K562 (cell line): ENCODE data around the gene JMJD1C. TPM values are rescaled to one million over a fixed set of nuclear protein-coding genes. Genes with fewer than 3 reads are reported as not detected.
"Not testable (repeated sequence)": the region's sequence is repeated elsewhere in the genome, so short reads cannot be mapped to it uniquely, and the experiment has no call there.

ENCODE experiments used
- ATAC-seq: fragments of 200-7000 bp; cut with Tn5 transposase; 3 replicates; pipeline ENCODE4 v1.9.1; 2020; ENCODE audit warnings: moderate library complexity
- BruUV-seq: library from RNA; stranded (reverse); fragments of 400-500 nt; replicated peaks from 2 replicates; lab custom pipeline; 2021; lab: Mats Ljungman, UMichigan
- CTCF ChIA-PET: fragments of 300-600 bp; formaldehyde crosslinking; extraction: SDS; loops from one replicate; lab custom pipeline; 2021; ENCODE audit warnings: low intra/inter-chr PET ratio; lab: Yijun Ruan, JAX
- POLR2A ChIA-PET: fragments of 300-600, 350-650 bp; sonication (Branson Sonifier 250); formaldehyde crosslinking; extraction: SDS; loops from one replicate; lab custom pipeline; 2021; ENCODE audit warnings: antibody characterized with exemption, inconsistent platforms; lab: Yijun Ruan, JAX
- DNase-seq, 4 experiments: peaks; one replicate each; pipeline versions ENCODE4 v3.0.0 to v3.0.0-alpha.2; 2011 to 2018; ENCODE audit warnings: low spot score in 3 of 4, mixed read lengths in 3 of 4; ENCODE audit errors: extremely low read depth in 1 of 4
- FAIRE-seq: peaks from 2 replicates; lab custom pipeline; 2011; peaks lifted over from hg19 to GRCh38; lab: Jason Lieb, UNC
- H2AFZ ChIP-seq: 2 replicates; pipeline ENCODE4 v1.6.0; 2011; ENCODE audit warnings: low read depth, low read length, control low read depth, inconsistent platforms
- H3K27ac ChIP-seq: fragments of 200-600 bp; 3 replicates; pipeline ENCODE4 v1.8.0; 2011; ENCODE audit warnings: low read depth, mild to moderate bottlenecking, control low read depth, inconsistent platforms, low read length, moderate library complexity, mixed read lengths; ENCODE audit errors: extremely low read depth
- H3K27me3 ChIP-seq, 2 experiments: fragments of 300-600 bp in 1 of 2; 2 replicates in 1 of 2; 3 replicates in 1 of 2; pipeline versions ENCODE4 v1.6.0 to v1.8.0; 2011; ENCODE audit warnings: inconsistent platforms in 2 of 2, low read length in 2 of 2, mild to moderate bottlenecking in 1 of 2, mixed read lengths in 1 of 2, moderate library complexity in 1 of 2; ENCODE audit not compliant: control insufficient read depth in 2 of 2, insufficient read depth in 2 of 2
- H3K36me3 ChIP-seq: fragments of 300-600 bp; 3 replicates; pipeline ENCODE4 v1.8.0; 2011; ENCODE audit warnings: mild to moderate bottlenecking, low read length, inconsistent platforms; ENCODE audit not compliant: control insufficient read depth, insufficient read depth
- H3K4me1 ChIP-seq, 2 experiments: fragments of 200-600 bp in 1 of 2; replicated peaks in 1 of 2; 2 replicates in 1 of 2; 3 replicates in 1 of 2; pipeline versions ENCODE4 v1.5.1 to v1.8.0; 2011; ENCODE audit warnings: inconsistent platforms in 2 of 2, low read length in 2 of 2, mild to moderate bottlenecking in 1 of 2, mixed read lengths in 1 of 2, moderate library complexity in 1 of 2; ENCODE audit not compliant: control insufficient read depth in 2 of 2, insufficient read depth in 2 of 2
- H3K4me2 ChIP-seq: 2 replicates; pipeline ENCODE4 v1.6.1; 2011; ENCODE audit warnings: low read length, control low read depth, inconsistent platforms, mixed read lengths; ENCODE audit not compliant: insufficient read depth
- H3K4me3 ChIP-seq: fragments of 200-600 bp; sonication (generic), shearing (Covaris generic); 2 replicates; pipeline ENCODE4 v1.5.1; 2016; ENCODE audit warnings: control low read depth, inconsistent platforms
- H3K79me2 ChIP-seq: fragments of 200-600 bp; 3 replicates; pipeline ENCODE4 v1.8.0; 2011; ENCODE audit warnings: low read length, inconsistent platforms; ENCODE audit not compliant: control insufficient read depth, insufficient read depth
- H3K9ac ChIP-seq, 2 experiments: 2 replicates each; pipeline versions ENCODE4 v1.6.0 to v1.6.1; 2011; ENCODE audit warnings: low read depth in 2 of 2, low read length in 2 of 2, control low read depth in 1 of 2, inconsistent platforms in 1 of 2, mild to moderate bottlenecking in 1 of 2, mixed read lengths in 1 of 2; ENCODE audit not compliant: insufficient read depth in 1 of 2
- H3K9me1 ChIP-seq: one replicate; pipeline ENCODE4 v1.6.0; 2011; ENCODE audit warnings: inconsistent platforms, mild to moderate bottlenecking, low read length, moderate library complexity; ENCODE audit not compliant: control insufficient read depth, insufficient read depth
- H3K9me3 ChIP-seq: replicated peaks from 2 replicates; pipeline ENCODE4 v1.5.1; 2011; ENCODE audit warnings: low read depth, low read length, inconsistent platforms; ENCODE audit not compliant: control insufficient read depth, insufficient read depth
- H4K20me1 ChIP-seq: replicated peaks from 2 replicates; pipeline ENCODE4 v1.6.1; 2011; ENCODE audit warnings: low read length, inconsistent platforms, mixed read lengths; ENCODE audit not compliant: control insufficient read depth, insufficient read depth
- CEBPB ChIP-seq: fragments of 450-650 bp; IDR thresholded peaks from 2 replicates; pipeline ENCODE4 v1.6.1; 2016; ENCODE audit warnings: missing genetic modification characterization, missing compliant biosample characterization
- KHSRP ChIP-seq: fragments of 450-650 bp; IDR thresholded peaks from 2 replicates; pipeline ENCODE4 v1.6.1; 2017
- SMAD1 ChIP-seq: fragments of 150-350 bp; IDR thresholded peaks from 2 replicates; pipeline ENCODE4 v1.6.1; 2014; ENCODE audit warnings: low read length, low read depth; ENCODE audit not compliant: partially characterized antibody
- ZC3H4 ChIP-seq: sonication (generic); formaldehyde crosslinking; IDR thresholded peaks from 2 replicates; pipeline ENCODE4 v1.9.0; 2021; ENCODE audit warnings: missing genetic modification reagents, borderline replicate concordance
- WGBS: fragments of 100-300 bp; shearing (Covaris generic); methylation state at CpG from one replicate; pipeline ENCODE4 v1.1.6; 2016; ENCODE audit warnings: low coverage, mixed read lengths; ENCODE audit not compliant: insufficient coverage; ENCODE audit errors: missing lambda C conversion rate; 5-methylcytosine and 5-hydroxymethylcytosine counted together
- in situ Hi-C: fragments of 300-500 bp; cut with MboI; formaldehyde crosslinking; loops from 4 replicates; pipeline ENCODE4 v1.15.0; 2018; ENCODE audit warnings: inconsistent platforms, mixed read lengths
- intact Hi-C: fragments of 100-400 bp; cut with micrococcal nuclease; formaldehyde crosslinking; loops from 2 replicates; pipeline ENCODE4 v1.14.2; 2022
- polyA plus RNA-seq, 8 experiments: library from polyadenylated mRNA; depleted of rRNA in 4 of 8; stranded (reverse) in 5 of 8; unstranded in 3 of 8; fragments of >200 nt; fragmentation: Nextera tagmentation in 2 of 8; fragmentation: Illumina TruSeq in 1 of 8; extraction: Ambion mirVana in 2 of 8; extraction: Trizol in 1 of 8; gene quantifications; 2 replicates each; pipeline versions ENCODE4 v1.2.1 to v1.2.3, GENCODE V29; 2011 to 2014; ENCODE audit warnings: inconsistent platforms in 1 of 8, missing spikeins in 1 of 8
- total RNA-seq, 7 experiments: library from RNA; depleted of rRNA in 6 of 7; stranded (reverse); fragments of >200 nt in 6 of 7; fragmentation: Illumina TruSeq in 2 of 7; extraction: Trizol in 2 of 7; gene quantifications; 2 replicates each; pipeline versions ENCODE4 v1.2.1 to v1.2.3, GENCODE V29; 2011 to 2021; ENCODE audit warnings: low replicate concordance in 1 of 7
- TF ChIP-seq, protein P1 (sequence below): fragments of 450-650 bp; IDR thresholded peaks from 2 replicates; pipeline ENCODE4 v1.6.1; 2016

JMJD1C gene
- total and polyA plus RNA-seq, 9 of the 15 experiments (the other 6 are each of a cell fraction or from before 2014, with no cell fraction given), result 25.3 to 68.0 (median 47.2) TPM

DNA sequence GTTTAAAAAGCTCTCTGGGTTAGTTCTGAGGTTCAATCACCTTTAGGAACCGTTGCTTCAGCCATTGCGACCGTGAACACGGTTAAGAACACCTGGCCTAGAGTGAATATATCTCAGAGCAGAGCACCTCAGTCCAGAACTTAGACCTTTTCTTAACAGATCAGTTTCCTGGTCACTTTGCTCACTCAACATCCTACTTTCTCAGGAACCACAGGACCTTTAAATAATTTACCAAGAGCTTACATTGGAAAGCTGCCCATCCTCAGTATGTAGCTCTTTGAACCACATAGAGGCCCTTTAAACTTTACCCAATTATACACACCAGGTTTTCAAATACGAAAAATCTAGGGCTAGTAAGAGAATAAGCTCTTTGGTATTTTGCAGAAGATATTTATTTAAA is 179.4 kb downstream of the JMJD1C start:
- H3K9me1 ChIP-seq, result no peaks in the 10 kb centered on the region
- POLR2A ChIA-PET, result interaction anchor here (0.9 to 2.4 kb wide), 5 partner anchors 9 to 45 kb away, joined by 3 to 12 read pairs (median 4); no protein-coding TSS in a partner anchor
- no peaks in the 10 kb centered on the region for H3K36me3 ChIP-seq
- DNase-seq, result no peak
- no peak overlapping the region for H2AFZ ChIP-seq
- TF ChIP-seq SMAD1 (no peak), ZC3H4 (CRISPR knock-in tag) (no peak), KHSRP (no peak)
- TF ChIP-seq, all 486 proteins: peak for 0
- intact Hi-C loops (no loop called here), in situ Hi-C loops (no loop called here)
- 64% methylated on average over 5 of the region's 5 CpGs for WGBS
- Histone ChIP-seq H4K20me1 (no peaks in the 10 kb centered on the region), H3K27me3 (no peaks in the 10 kb centered on the region), H3K79me2 (peaks cover 26% of the 10 kb centered on the region), H3K4me1 (peaks cover 0 to 6% of the 10 kb centered on the region in 2 experiments; a peak in 2 of 5 replicates), H3K9me3 (no peaks in the 10 kb centered on the region), H3K27ac (no peak overlapping the region), H3K4me3 (no peak overlapping the region), H3K9ac (no peak overlapping the region), H3K4me2 (no peak overlapping the region)
- FAIRE-seq, result no peak
- CTCF ChIA-PET, result no interaction called here
- peak; percentile 39 for ATAC-seq
- BruUV-seq, result no TSS peak

DNA sequence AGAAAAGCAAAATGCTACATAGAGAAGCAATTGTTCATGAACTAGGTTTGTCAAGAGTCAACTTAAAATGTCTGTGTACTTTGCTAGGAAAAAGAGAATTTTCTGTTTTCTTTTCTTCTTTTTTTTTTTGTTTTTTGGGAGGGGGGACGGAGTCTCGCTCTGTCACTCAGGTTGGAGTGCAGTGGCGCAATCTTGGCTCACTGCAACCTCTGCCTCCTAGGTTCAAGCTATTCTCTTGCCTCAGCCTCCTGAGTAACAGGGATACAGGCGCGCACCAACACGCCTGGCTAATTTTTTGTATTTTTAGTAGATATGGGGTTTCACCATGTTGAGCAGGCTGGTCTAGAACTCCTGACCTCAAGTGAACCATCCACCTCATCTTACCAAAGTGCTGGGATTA is 181.9 kb downstream of the JMJD1C start:
- ATAC-seq, result not testable (repeated sequence)
- TF ChIP-seq, protein P1, sequence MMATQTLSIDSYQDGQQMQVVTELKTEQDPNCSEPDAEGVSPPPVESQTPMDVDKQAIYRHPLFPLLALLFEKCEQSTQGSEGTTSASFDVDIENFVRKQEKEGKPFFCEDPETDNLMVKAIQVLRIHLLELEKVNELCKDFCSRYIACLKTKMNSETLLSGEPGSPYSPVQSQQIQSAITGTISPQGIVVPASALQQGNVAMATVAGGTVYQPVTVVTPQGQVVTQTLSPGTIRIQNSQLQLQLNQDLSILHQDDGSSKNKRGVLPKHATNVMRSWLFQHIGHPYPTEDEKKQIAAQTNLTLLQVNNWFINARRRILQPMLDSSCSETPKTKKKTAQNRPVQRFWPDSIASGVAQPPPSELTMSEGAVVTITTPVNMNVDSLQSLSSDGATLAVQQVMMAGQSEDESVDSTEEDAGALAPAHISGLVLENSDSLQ, result peak; percentile 39; the same call in 1 of the 2 replicates
- 0 out of 2 replicates have a peak, but pooled peaks have one; percentile 22 for TF ChIP-seq CEBPB (tag)
- TF ChIP-seq, all 486 proteins: peak for 2; not testable (repeated sequence) for 484
- BruUV-seq, H3K9ac ChIP-seq, intact Hi-C loops, H2AFZ ChIP-seq, H3K4me1 ChIP-seq, H3K27ac ChIP-seq, H3K9me3 ChIP-seq, FAIRE-seq, H3K36me3 ChIP-seq, CTCF ChIA-PET, H4K20me1 ChIP-seq, H3K4me3 ChIP-seq, in situ Hi-C loops, H3K9me1 ChIP-seq, DNase-seq, H3K27me3 ChIP-seq, H3K4me2 ChIP-seq: not testable (repeated sequence)
- peaks cover 21% of the 10 kb centered on the region for H3K79me2 ChIP-seq
- WGBS, result 100% methylated on average over 3 of the region's 6 CpGs
- POLR2A ChIA-PET, result interaction anchor here (1.2 to 2.2 kb wide), 2 partner anchors 15 to 16 kb away, joined by 5 to 6 read pairs; no protein-coding TSS in a partner anchor
